ENCODE measurements around the gene FILIP1L.
A peak's percentile ranks its signal among the peaks of the same experiment; 100 is the strongest.

FILIP1L gene

DNA sequence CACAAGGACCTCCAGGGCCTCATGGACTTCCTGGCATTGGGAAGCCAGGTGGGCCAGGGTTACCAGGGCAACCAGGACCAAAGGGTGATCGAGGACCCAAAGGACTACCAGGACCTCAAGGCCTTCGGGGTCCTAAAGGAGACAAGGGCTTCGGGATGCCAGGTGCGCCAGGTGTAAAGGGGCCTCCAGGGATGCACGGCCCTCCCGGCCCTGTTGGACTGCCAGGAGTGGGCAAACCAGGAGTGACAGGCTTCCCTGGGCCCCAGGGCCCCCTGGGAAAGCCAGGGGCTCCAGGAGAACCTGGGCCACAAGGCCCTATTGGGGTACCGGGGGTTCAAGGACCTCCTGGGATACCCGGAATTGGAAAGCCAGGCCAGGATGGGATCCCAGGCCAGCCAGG lies 319.8 kb downstream of the FILIP1L start:
- Histone ChIP-seq H3K36me3 (no peaks in the 10 kb centered on the region), H3K9me3 (ENCODE audit: severe bottlenecking) (no peaks in the 10 kb centered on the region), H3K27me3 (ENCODE audit: insufficient read depth, low read depth, severe bottlenecking) (no peaks in the 10 kb centered on the region), H3K4me3 (ENCODE audit: low read depth, low read length) (no peak overlapping the region), H3K27ac (no peak overlapping the region)
- TF ChIP-seq, protein P1, sequence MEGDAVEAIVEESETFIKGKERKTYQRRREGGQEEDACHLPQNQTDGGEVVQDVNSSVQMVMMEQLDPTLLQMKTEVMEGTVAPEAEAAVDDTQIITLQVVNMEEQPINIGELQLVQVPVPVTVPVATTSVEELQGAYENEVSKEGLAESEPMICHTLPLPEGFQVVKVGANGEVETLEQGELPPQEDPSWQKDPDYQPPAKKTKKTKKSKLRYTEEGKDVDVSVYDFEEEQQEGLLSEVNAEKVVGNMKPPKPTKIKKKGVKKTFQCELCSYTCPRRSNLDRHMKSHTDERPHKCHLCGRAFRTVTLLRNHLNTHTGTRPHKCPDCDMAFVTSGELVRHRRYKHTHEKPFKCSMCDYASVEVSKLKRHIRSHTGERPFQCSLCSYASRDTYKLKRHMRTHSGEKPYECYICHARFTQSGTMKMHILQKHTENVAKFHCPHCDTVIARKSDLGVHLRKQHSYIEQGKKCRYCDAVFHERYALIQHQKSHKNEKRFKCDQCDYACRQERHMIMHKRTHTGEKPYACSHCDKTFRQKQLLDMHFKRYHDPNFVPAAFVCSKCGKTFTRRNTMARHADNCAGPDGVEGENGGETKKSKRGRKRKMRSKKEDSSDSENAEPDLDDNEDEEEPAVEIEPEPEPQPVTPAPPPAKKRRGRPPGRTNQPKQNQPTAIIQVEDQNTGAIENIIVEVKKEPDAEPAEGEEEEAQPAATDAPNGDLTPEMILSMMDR (IDR thresholded peaks at IDR 0.05; ENCODE audit: low read depth, low read length) = no peak
- no peak for DNase-seq

DNA sequence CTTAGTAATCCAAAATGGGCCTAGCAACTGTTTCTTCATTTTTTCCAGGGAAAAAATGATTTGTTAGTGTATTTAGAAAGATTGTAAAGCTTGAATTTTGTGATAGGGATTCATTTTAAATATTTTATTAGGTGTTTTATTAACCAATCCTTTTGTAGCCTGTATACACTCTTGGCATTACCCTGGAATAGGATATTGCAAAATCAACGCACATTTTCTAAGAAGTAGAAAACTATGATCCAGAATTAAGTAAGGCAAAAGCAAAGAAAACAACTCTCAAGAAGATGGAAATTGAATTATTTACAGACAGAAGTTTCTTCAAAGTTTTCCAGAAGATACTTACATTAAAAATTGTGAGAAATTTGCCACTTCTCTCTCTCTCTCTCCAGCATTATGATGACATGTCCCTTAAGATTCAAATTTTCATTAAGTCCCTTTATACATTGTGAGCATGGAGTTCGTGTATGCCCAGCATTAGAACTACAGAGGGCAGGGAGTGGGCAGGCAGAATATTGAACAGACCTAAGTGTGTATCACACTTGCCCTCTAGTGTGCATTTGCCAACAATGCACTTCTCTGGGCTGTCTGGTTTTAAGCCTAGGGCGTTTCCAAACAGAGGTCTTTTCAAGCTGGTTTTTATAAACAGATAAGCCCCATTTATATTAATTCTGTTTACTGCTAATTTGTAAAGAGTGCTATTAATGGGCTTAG lies 325.1 kb downstream of the FILIP1L start:
- H3K4me3 ChIP-seq (ENCODE audit: low read depth, low read length) = no peak overlapping the region
- TF ChIP-seq, protein P1 (IDR thresholded peaks at IDR 0.05; ENCODE audit: low read depth, low read length) = peak; percentile 78
- no peak overlapping the region for H3K27ac ChIP-seq
- no peaks in the 10 kb centered on the region for H3K9me3 ChIP-seq (ENCODE audit: severe bottlenecking)
- no peaks in the 10 kb centered on the region for H3K36me3 ChIP-seq
- no peaks in the 10 kb centered on the region for H3K27me3 ChIP-seq (ENCODE audit: insufficient read depth, low read depth, severe bottlenecking)
- peak; percentile 50 for DNase-seq
